UCSD-AML1 (cell line): ENCODE results near the gene DNAJB14.
"Not testable (repeated sequence)": the region's sequence is repeated elsewhere in the genome, so short reads cannot be mapped to it uniquely, and the experiment has no call there.

Experiments used
- DNase-seq: peaks from one replicate; lab custom pipeline; 2025; ENCODE audit not compliant: unreplicated experiment; lab: John Stamatoyannopoulos, UW

Gene DNAJB14

DNA sequence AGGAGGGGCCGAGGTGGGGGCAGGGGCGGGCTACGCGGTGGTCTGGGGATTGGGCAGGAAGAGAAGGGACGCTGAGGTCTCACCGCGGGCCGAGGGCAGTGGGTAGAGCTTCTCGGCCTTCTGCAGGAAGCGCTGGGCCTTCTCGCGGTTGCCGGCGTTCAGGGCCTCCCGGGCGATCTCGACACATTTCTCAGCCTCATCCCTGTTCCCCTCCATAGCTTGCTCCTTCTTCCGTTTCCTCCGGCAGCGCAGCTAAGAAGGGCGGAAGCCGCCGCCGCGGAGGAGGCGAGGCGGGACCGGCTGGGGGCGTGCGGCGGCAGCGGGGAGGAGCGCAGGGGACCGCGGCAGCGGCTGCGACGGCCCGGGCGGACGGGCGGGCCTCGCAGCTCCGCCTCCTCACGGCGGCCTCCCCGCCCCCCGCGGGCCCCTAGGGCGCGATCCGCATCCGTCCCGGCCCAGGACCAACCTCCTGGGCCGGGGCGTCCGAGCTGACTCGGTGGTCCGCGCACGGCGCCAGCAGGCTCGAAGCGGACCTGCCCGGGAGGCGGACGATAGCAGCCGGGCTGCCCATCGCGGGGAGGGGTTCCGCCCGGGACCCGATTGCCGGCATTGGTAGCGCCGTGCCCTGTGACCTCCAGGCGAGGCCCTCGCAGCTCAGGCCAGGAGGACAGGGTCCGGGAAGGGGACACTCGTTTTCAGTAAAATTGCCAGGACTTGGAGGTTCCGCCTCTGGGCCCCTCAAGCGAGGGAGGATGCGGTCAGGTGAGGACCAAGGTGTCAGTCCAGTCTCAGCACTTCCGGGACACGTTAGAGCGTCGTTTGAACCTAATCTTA lies at the start of gene DNAJB14:
Gene DNAJB14, minus strand, starts transcription at position 263 of the 834 bp plus-strand sequence. Its CDS starts 47 bp downstream, at position 216.
- DNase-seq: peak; percentile 88

GRCh38 chr4:99991741-99992140 lies 45.3 kb upstream of the DNAJB14 start:
- no peak for DNase-seq

DNA sequence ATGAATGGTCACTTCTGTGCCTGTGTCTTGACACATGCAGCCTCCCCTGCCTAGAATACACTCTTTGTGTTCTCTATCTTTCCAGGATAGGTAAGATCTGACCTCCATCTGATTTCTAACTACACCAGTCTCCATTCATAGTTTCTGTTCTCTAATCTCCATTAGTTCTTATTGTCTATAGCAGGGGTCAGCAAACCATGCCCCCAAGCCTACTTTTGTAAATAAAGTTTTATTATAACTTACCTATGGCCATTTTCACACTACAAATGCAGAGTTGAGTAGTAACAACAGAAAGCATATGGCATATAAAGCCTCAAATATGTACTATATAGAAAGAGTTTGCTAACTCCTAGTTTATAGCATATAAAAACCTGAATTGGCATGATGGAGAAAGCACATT lies 41.3 kb upstream of the DNAJB14 start:
- DNase-seq: no peak

GRCh38 chr4:99986792-99987191 lies 40.4 kb upstream of the DNAJB14 start:
- DNase-seq: no peak

- DNase-seq: no peak
These were observed 37.0 kb upstream of the DNAJB14 start for GRCh38 chr4:99983289-99983943.

GRCh38 chr4:99979872-99980271 lies 33.5 kb upstream of the DNAJB14 start:
- DNase-seq: no peak

DNA sequence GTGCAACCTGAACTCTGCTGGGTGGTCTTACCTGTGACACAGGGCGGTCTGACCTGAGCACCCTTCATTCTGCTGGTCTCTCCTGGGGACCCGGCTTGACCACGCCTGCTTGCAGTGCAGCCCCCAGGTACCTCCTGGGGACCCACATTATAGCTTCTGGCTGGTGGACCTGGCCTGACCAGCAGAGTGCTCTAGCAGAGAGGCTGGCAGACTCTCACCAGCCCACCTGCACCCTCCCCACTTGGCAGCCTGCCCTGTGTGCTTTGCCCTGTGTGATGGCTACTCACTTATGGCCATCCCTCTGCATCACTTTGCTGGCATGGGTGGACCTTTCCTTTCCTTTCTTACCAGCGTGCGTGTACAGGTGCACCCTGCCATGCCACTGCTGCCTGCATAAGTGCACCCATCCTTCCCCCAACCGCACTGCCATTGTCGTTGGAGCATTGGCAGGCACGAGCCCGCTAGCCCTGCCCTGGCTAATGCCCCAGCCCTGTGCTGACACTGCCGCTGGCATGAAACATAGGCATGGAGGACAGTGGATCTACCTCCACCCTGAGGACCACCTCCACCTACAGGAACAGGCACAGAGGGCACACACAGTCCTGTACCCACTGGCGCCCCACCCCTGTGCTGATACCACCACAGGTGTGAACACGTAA lies 25.2 kb upstream of the DNAJB14 start:
- no peak for DNase-seq

DNA sequence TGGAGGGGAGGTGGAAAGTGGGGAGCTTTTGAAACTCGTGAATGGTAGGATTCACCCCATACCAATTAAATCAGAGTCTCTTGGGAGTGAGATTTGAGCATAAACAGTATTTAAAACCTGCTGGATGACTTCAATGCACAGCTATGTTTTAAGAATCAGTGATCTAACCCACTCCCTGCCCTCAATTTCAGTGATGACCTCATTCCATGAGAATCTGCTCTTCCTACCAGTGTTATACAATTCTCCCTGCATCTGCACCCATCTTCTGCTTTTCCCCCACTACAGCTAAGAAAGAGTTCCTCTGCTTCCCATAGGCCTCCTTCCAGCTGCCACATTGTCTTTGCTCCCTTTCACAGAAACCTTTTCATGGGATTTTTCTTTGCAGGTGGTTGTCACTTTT lies 21.9 kb upstream of the DNAJB14 start:
- DNase-seq: no peak

DNA sequence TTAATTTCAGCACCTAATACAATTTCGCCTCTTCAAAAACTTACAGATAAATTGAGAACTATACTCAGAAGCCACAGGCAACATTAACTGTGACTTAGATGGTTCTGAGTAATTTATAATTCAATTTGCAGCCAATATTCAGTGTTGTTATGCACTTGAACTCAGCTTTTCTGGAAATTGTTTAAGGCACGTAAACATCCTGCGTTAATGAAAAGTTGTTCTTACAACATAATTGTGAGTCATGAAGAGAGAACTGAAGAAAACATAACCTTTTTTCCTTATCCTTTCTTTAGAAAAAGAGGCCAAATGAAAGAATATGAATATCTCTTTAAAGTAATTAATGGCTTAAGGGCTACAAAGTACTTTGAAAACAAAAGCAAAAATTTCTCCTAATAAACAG lies 20.3 kb upstream of the DNAJB14 start:
- no peak for DNase-seq

DNA sequence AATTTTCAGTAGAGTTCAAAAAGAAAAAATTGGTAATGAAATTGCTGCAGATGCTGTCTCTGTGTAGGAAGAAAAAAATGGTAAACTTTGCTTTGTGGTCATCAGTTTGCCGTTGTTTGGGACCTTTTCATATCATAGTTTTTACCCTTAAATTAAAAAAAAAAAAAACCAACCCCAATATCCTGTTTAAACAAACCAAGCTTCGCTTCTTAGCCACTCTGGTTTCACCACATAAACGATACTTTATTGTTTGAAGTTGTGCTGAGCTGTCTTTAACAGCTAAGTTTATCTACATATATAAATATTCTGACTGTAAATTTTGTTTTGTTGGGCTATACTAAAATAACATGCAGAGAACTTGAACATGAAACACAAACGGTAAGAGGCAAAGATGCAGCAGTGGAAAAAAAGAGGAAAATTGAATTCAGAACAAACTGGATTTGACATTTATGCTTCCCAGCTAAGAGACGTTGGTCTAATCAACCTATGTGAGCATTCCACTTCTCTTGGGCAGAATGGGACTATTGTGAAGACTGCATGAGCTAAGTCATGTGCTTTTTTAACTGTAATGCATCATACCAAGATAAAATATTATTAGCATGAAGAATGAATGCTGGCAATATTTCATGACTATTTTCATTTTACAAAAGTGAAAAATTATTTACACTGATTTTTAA lies 19.4 kb upstream of the DNAJB14 start:
- DNase-seq: no peak

GRCh38 chr4:99965173-99965572 lies 18.8 kb upstream of the DNAJB14 start:
- no peak for DNase-seq

DNA sequence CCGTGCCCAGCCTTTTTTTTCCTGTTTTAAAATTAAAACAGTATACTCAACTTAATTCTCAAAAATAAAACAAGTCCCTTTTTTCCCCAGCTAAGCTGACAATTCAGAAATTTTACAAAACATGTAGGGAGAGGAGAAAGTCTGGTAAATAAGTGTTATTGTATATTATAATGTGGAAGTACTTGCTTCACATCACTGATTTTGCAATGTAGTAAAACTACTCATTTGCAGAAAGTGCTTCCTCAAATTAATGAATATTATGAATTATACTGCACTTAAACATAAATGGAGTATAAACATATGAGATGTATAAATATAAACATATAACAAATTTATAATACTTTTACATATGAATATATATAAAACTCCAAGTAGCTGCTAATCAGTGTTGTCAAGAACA lies 15.3 kb upstream of the DNAJB14 start:
- DNase-seq: no peak

GRCh38 chr4:99960648-99961047 lies 14.2 kb upstream of the DNAJB14 start:
- no peak for DNase-seq

GRCh38 chr4:99958207-99958606 lies 11.8 kb upstream of the DNAJB14 start:
- DNase-seq: not testable (repeated sequence)

DNA sequence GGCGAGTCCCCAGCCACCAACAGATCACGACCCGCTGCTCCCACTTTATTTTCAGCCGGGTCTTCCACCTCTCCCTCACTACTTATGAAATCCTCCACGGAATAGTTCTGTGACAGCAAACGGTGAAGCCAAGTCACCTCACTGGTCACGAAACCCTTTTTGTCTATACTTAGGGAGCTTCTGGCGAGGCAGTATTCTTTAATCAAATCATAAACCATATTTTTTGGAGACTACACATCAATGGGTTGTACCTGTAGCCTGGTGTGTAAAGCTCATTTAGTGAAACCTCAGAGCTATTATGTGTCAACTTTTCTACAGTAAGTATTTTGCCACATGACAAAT lies 4.5 kb upstream of the DNAJB14 start:
- DNase-seq: no peak

DNA sequence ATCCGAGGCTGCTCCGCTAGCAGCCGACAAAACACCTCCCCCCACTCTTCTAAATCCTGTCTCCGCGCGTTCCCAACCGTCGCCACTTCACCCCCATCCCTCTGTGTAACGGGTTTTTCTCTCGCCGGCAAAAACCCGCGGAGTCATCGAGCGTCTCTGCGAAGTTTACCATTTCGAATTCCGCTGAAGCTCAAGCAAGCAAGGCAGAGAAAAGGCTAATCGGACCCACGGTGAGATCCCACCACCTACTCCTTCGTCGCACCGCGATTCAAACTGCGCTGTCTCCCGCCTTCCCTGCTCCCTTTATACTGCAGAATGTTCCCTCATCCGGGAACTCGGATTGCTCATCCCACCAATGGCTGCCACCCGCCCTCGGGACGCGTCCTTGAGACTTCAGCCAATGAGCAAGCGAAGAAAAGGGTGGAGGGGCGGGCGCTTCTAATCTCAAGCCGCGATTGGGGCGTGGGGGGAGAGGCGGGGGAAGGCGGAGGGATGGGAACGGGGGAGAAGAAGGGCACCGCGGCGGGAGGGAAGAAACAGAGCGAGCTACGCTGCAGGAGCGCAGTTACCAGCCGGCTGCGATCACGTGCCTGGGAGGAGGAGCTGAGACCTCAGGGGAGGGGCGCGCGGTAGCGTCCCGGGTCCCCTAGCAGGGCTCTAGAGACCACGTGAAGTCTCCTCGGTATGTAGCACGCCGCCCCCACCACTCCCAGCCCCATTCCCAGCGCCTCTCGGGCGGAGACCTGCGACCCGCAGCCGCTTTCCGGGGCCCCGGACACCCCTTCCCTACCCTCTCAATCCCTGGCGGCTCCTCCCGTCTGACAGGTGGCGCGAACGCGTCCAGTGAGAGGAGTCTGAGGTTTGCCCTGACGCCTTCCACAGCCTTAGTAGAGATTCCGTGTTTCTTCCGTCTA lies 3.8 kb upstream of the DNAJB14 start, which contains the start of gene H2AZ1:
Gene H2AZ1, minus strand, starts transcription at position 277 of the 914 bp plus-strand sequence. Its CDS starts 105 bp downstream, at position 172.
- DNase-seq: peak; percentile 98

- DNase-seq: peak; percentile 88
These were observed 2.9 kb upstream of the DNAJB14 start for GRCh38 chr4:99949034-99949998.

- DNase-seq: no peak
These were observed 1.2 kb upstream of the DNAJB14 start for GRCh38 chr4:99947608-99948007.

DNA sequence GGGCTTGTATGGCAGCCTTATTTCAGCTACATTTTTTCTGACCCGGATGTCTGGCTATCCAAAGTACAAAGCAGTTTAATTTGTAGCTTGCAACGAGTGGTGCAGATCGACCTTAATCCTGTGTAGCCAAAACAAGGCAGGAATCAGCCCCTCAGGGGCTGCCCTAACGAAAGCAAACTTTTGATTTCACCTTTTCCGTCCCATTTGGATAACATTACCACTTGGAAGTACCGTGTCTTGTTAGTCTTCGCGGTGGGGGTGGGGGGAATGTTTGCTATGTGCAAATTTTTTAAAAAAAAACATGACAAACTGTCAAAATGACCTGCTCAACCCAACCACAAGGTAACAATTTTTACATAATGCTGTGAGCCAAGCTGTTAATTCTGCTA lies 766 bp upstream of the DNAJB14 start:
- DNase-seq: no peak
